Thymus (tissue), 11 donors: Measurements from ENCODE around the gene SHANK1. TPM values are rescaled to one million over a fixed set of nuclear protein-coding genes. Genes with fewer than 3 reads are reported as not detected.
A peak's percentile ranks its signal among the peaks of the same experiment; 100 is the strongest.

ENCODE experiments used
- DNase-seq, 9 donors: peaks; one replicate each; pipeline ENCODE4 v3.0.0-alpha.2; 2013; ENCODE audit warnings: low spot score in 9 of 9, low read depth in 6 of 9, missing footprints in 1 of 9
- H3K27ac ChIP-seq, 2 donors: one replicate each; pipeline ENCODE4 v1.5.1; 2013; ENCODE audit warnings: control low read depth in 1 of 2, low read depth in 1 of 2, low read length in 1 of 2, mild to moderate bottlenecking in 1 of 2, moderate library complexity in 1 of 2
- H3K27me3 ChIP-seq, 2 donors: one replicate each; pipeline ENCODE4 v1.5.1; 2013; ENCODE audit warnings: low read length in 1 of 2; ENCODE audit not compliant: control insufficient read depth in 2 of 2, insufficient read depth in 1 of 2
- H3K36me3 ChIP-seq, 2 donors: one replicate each; pipeline ENCODE4 v1.5.1; 2013; ENCODE audit warnings: low read length in 1 of 2, mild to moderate bottlenecking in 1 of 2, moderate library complexity in 1 of 2; ENCODE audit not compliant: control insufficient read depth in 2 of 2, insufficient read depth in 2 of 2
- H3K4me1 ChIP-seq, 2 donors: one replicate each; pipeline ENCODE4 v1.5.1; 2013; ENCODE audit warnings: low read length in 2 of 2; ENCODE audit not compliant: control insufficient read depth in 2 of 2, insufficient read depth in 2 of 2
- H3K4me3 ChIP-seq, 2 donors: one replicate each; pipeline ENCODE4 v1.5.1; 2013; ENCODE audit warnings: low read length in 2 of 2, control low read depth in 1 of 2, mild to moderate bottlenecking in 1 of 2
- H3K9me3 ChIP-seq, 2 donors: one replicate each; pipeline ENCODE4 v1.5.1; 2013; ENCODE audit warnings: low read length in 1 of 2, mild to moderate bottlenecking in 1 of 2; ENCODE audit not compliant: control insufficient read depth in 2 of 2, insufficient read depth in 1 of 2
- WGBS: extraction: QIAGEN DNeasy Blood & Tissue Kit; methylation state at CpG from one replicate; pipeline ENCODE4 v1.1.7; 2013; 5-methylcytosine and 5-hydroxymethylcytosine counted together
- polyA plus RNA-seq: library from polyadenylated mRNA; stranded (reverse); fragments of 200-250 nt; gene quantifications from one replicate; pipeline ENCODE4 v1.2.3, GENCODE V29; 2013
- total RNA-seq: library from RNA; stranded (reverse); fragments of 120-200 nt; gene quantifications from one replicate; pipeline ENCODE4 v1.2.4, GENCODE V29; 2013
- donor health status: healthy.

Gene SHANK1
- total and polyA plus RNA-seq, 2 donors = 0.39 to 1.8 TPM

GRCh38 chr19:50718255-50719118, 1.1 kb downstream of the SHANK1 start:
- H3K27me3 ChIP-seq = peaks cover 29 to 73% of the 10 kb centered on the region in 2 donors

GRCh38 chr19:50717891-50718254, 1.7 kb downstream of the SHANK1 start:
- Histone ChIP-seq H3K27me3 (peaks cover 25 to 66% of the 10 kb centered on the region in 2 donors), H3K27ac (no peak overlapping the region), H3K36me3 (no peaks in the 10 kb centered on the region), H3K9me3 (peaks cover 0 to 6% of the 10 kb centered on the region in 2 donors), H3K4me3 (peak overlapping the region in 1 of 2 donors; percentile 41), H3K4me1 (peaks cover 21 to 53% of the 10 kb centered on the region in 2 donors)
- no peak for DNase-seq
- WGBS = 3% methylated on average over 11 of the region's 13 CpGs

More at GRCh38 chr19:50718255-50719118, 1.1 kb downstream of the SHANK1 start:
- H3K4me1 ChIP-seq = peaks cover 15 to 53% of the 10 kb centered on the region in 2 donors
- peak overlapping the region; percentile 18 to 41 for H3K4me3 ChIP-seq
- peaks cover 0 to 6% of the 10 kb centered on the region in 2 donors for H3K9me3 ChIP-seq
- no peaks in the 10 kb centered on the region for H3K36me3 ChIP-seq
- 2% methylated on average over 73 of the region's 74 CpGs for WGBS
- H3K27ac ChIP-seq = no peak overlapping the region
- no peak for DNase-seq

GRCh38 chr19:50717026-50717723, 2.4 kb downstream of the SHANK1 start:
- H3K4me1 ChIP-seq = peaks cover 25 to 56% of the 10 kb centered on the region in 2 donors
- H3K27me3 ChIP-seq = peaks cover 23 to 59% of the 10 kb centered on the region in 2 donors
- no peak for DNase-seq
- no peak overlapping the region for H3K4me3 ChIP-seq
- peaks cover 0 to 6% of the 10 kb centered on the region in 2 donors for H3K9me3 ChIP-seq
- 73% methylated on average over 23 of the region's 23 CpGs for WGBS
- H3K36me3 ChIP-seq = no peaks in the 10 kb centered on the region
- H3K27ac ChIP-seq = no peak overlapping the region

GRCh38 chr19:50716178-50717025, 3.2 kb downstream of the SHANK1 start:
- Histone ChIP-seq H3K9me3 (peaks cover 0 to 4% of the 10 kb centered on the region in 2 donors), H3K36me3 (no peaks in the 10 kb centered on the region), H3K4me1 (peaks cover 27 to 57% of the 10 kb centered on the region in 2 donors), H3K27ac (no peak overlapping the region), H3K4me3 (no peak overlapping the region), H3K27me3 (peaks cover 23 to 53% of the 10 kb centered on the region in 2 donors)
- no peak for DNase-seq
- 93% methylated on average over 39 of the region's 39 CpGs for WGBS

- Histone ChIP-seq H3K36me3 (no peaks in the 10 kb centered on the region), H3K4me1 (peaks cover 24 to 38% of the 10 kb centered on the region in 2 donors), H3K4me3 (no peak overlapping the region), H3K27ac (peak overlapping the region in 1 of 2 donors; percentile 69), H3K9me3 (no peaks in the 10 kb centered on the region), H3K27me3 (peaks cover 7 to 34% of the 10 kb centered on the region in 2 donors)
- peak in 2 of 9 donors; percentile 48 to 77 for DNase-seq
- WGBS = 63% methylated on average over 22 of the region's 22 CpGs
Measured at GRCh38 chr19:50713556-50714236, 5.9 kb downstream of the SHANK1 start.

- Histone ChIP-seq H3K4me1 (peaks cover 20 to 34% of the 10 kb centered on the region in 2 donors), H3K36me3 (no peaks in the 10 kb centered on the region), H3K27me3 (peaks cover under 1 to 27% of the 10 kb centered on the region in 2 donors), H3K4me3 (no peak overlapping the region), H3K9me3 (no peaks in the 10 kb centered on the region), H3K27ac (peak overlapping the region in 1 of 2 donors; percentile 69)
- WGBS = 6% methylated on average over 6 of the region's 6 CpGs
- DNase-seq = peak in 2 of 9 donors; percentile 23 to 49
Measured at GRCh38 chr19:50712833-50713232, 6.8 kb downstream of the SHANK1 start.

GRCh38 chr19:50711805-50712204, 7.8 kb downstream of the SHANK1 start:
- no peak overlapping the region for H3K27ac ChIP-seq

GRCh38 chr19:50711196-50711595, 8.4 kb downstream of the SHANK1 start:
- Histone ChIP-seq H3K27ac (no peak overlapping the region), H3K27me3 (peaks cover 0 to 10% of the 10 kb centered on the region in 2 donors)

More at GRCh38 chr19:50711805-50712204, 7.8 kb downstream of the SHANK1 start:
- peaks cover 19 to 29% of the 10 kb centered on the region in 2 donors for H3K4me1 ChIP-seq
- H3K36me3 ChIP-seq = no peaks in the 10 kb centered on the region
- no peak for DNase-seq
- no peak overlapping the region for H3K4me3 ChIP-seq
- 88% methylated on average over 9 of the region's 9 CpGs for WGBS
- no peaks in the 10 kb centered on the region for H3K9me3 ChIP-seq
- H3K27me3 ChIP-seq = peaks cover 0 to 17% of the 10 kb centered on the region in 2 donors

More at GRCh38 chr19:50711196-50711595, 8.4 kb downstream of the SHANK1 start:
- Histone ChIP-seq H3K4me1 (peaks cover 19 to 29% of the 10 kb centered on the region in 2 donors), H3K36me3 (no peaks in the 10 kb centered on the region), H3K9me3 (no peaks in the 10 kb centered on the region), H3K4me3 (no peak overlapping the region)
- 95% methylated on average over 11 of the region's 11 CpGs for WGBS
- no peak for DNase-seq
